H9 (cell line): ENCODE measurements around the gene PSMD7. TPM values are rescaled to one million over a fixed set of nuclear protein-coding genes. Genes with fewer than 3 reads are reported as not detected.
A peak's percentile ranks its signal among the peaks of the same experiment; 100 is the strongest.

ENCODE experiments used
- DNase-seq: peaks from one replicate; pipeline ENCODE4 v3.0.0-alpha.2; 2017
- H2AFZ ChIP-seq: one replicate; pipeline ENCODE4 v1.6.1; 2013; ENCODE audit warnings: mild to moderate bottlenecking, low read length, control low read depth, moderate library complexity
- H2AK5ac ChIP-seq: 2 replicates; pipeline ENCODE4 v1.6.1; 2013; ENCODE audit warnings: low read length, control low read depth, mixed read lengths; ENCODE audit not compliant: insufficient read length
- H2BK120ac ChIP-seq: one replicate; pipeline ENCODE4 v1.6.1; 2013; ENCODE audit warnings: low read depth, mild to moderate bottlenecking, low read length, control low read depth, inconsistent platforms; ENCODE audit not compliant: poor library complexity, severe bottlenecking
- H2BK12ac ChIP-seq: 2 replicates; pipeline ENCODE4 v1.6.1; 2013; ENCODE audit warnings: low read length, control low read depth, mixed read lengths, low read depth; ENCODE audit not compliant: insufficient read length
- H2BK15ac ChIP-seq: 2 replicates; pipeline ENCODE4 v1.6.1; 2013; ENCODE audit warnings: low read depth, low read length, control low read depth
- H2BK20ac ChIP-seq: one replicate; pipeline ENCODE4 v1.6.1; 2013; ENCODE audit warnings: low read depth, mild to moderate bottlenecking, low read length, control low read depth, inconsistent platforms; ENCODE audit not compliant: poor library complexity, severe bottlenecking
- H2BK5ac ChIP-seq: 2 replicates; pipeline ENCODE4 v1.6.1; 2013; ENCODE audit warnings: low read length, control low read depth, mixed read lengths; ENCODE audit not compliant: insufficient read length
- H3K14ac ChIP-seq: 2 replicates; pipeline ENCODE4 v1.6.1; 2013; ENCODE audit warnings: low read length, control low read depth; ENCODE audit not compliant: insufficient read depth
- H3K18ac ChIP-seq: 2 replicates; pipeline ENCODE4 v1.6.1; 2013; ENCODE audit warnings: low read depth, mild to moderate bottlenecking, mixed read lengths, low read length, control low read depth; ENCODE audit not compliant: insufficient read length
- H3K23ac ChIP-seq: 2 replicates; pipeline ENCODE4 v1.6.1; 2013; ENCODE audit warnings: low read length, control low read depth, mixed read lengths, low read depth; ENCODE audit not compliant: insufficient read length
- H3K23me2 ChIP-seq: 2 replicates; pipeline ENCODE4 v1.6.1; 2013; ENCODE audit warnings: low read depth, mild to moderate bottlenecking, mixed read lengths, low read length, control low read depth; ENCODE audit not compliant: insufficient read length, poor library complexity, severe bottlenecking
- H3K27ac ChIP-seq: 2 replicates; pipeline ENCODE4 v1.5.1; 2013; ENCODE audit warnings: low read length, control low read depth, mixed read lengths, low read depth; ENCODE audit not compliant: insufficient read length
- H3K27me3 ChIP-seq: 2 replicates; pipeline ENCODE4 v1.6.1; 2013; ENCODE audit warnings: low read length, control low read depth, inconsistent platforms; ENCODE audit not compliant: insufficient read depth
- H3K4ac ChIP-seq: 2 replicates; pipeline ENCODE4 v1.6.1; 2013; ENCODE audit warnings: low read depth, mild to moderate bottlenecking, control low read depth, inconsistent platforms, low read length, moderate library complexity
- H3K4me1 ChIP-seq: 2 replicates; pipeline ENCODE4 v1.6.1; 2013; ENCODE audit warnings: low read length, control low read depth, inconsistent platforms; ENCODE audit not compliant: insufficient read depth
- H3K4me2 ChIP-seq: 2 replicates; pipeline ENCODE4 v1.6.1; 2013; ENCODE audit warnings: low read length, control low read depth, mixed read lengths; ENCODE audit not compliant: insufficient read length, insufficient read depth
- H3K56ac ChIP-seq: 2 replicates; pipeline ENCODE4 v1.6.1; 2013; ENCODE audit warnings: low read depth, mild to moderate bottlenecking, mixed read lengths, low read length, control low read depth; ENCODE audit not compliant: insufficient read length
- H3K79me1 ChIP-seq: 2 replicates; pipeline ENCODE4 v1.6.1; 2013; ENCODE audit warnings: low read depth, mild to moderate bottlenecking, moderate library complexity, low read length, control low read depth, inconsistent platforms; ENCODE audit not compliant: insufficient read depth, poor library complexity, severe bottlenecking
- H3K79me2 ChIP-seq: 2 replicates; pipeline ENCODE4 v1.6.1; 2013; ENCODE audit warnings: low read length, control low read depth, inconsistent platforms; ENCODE audit not compliant: insufficient read depth
- H3K9ac ChIP-seq: 2 replicates; pipeline ENCODE4 v1.6.1; 2013; ENCODE audit warnings: low read length, control low read depth, mixed read lengths; ENCODE audit not compliant: insufficient read length; ENCODE audit errors: extremely low read depth
- H3K9me3 ChIP-seq: one replicate; pipeline ENCODE4 v1.6.1; 2013; ENCODE audit warnings: low read depth, low read length, inconsistent platforms; ENCODE audit not compliant: control insufficient read depth
- H3T11ph ChIP-seq: one replicate; pipeline ENCODE4 v1.6.1; 2013; ENCODE audit warnings: mild to moderate bottlenecking, low read length, control low read depth, inconsistent platforms
- H4K20me1 ChIP-seq: one replicate; pipeline ENCODE4 v1.6.1; 2013; ENCODE audit not compliant: control insufficient read depth, insufficient read length, insufficient read depth
- H4K5ac ChIP-seq: 2 replicates; pipeline ENCODE4 v1.6.1; 2013; ENCODE audit warnings: low read depth, mild to moderate bottlenecking, mixed read lengths, low read length, control low read depth; ENCODE audit not compliant: insufficient read length
- H4K8ac ChIP-seq: replicated peaks from 2 replicates; pipeline ENCODE4 v1.6.1; 2013; ENCODE audit warnings: low read length, control low read depth, mixed read lengths, low read depth; ENCODE audit not compliant: insufficient read length
- H4K91ac ChIP-seq: 2 replicates; pipeline ENCODE4 v1.6.1; 2013; ENCODE audit warnings: low read depth, mild to moderate bottlenecking, moderate library complexity, mixed read lengths, low read length, control low read depth; ENCODE audit not compliant: insufficient read length
- H3K27ac Mint-ChIP-seq, 3 experiments: 2 replicates in 2 of 3; 3 replicates in 1 of 3; pipeline ENCODE4 v1.8.0; 2020 to 2021; ENCODE audit warnings: mixed read lengths in 3 of 3, mild to moderate bottlenecking in 1 of 3, moderate library complexity in 1 of 3
- H3K27me3 Mint-ChIP-seq: 2 replicates; pipeline ENCODE4 v1.8.0; 2021; ENCODE audit warnings: low read depth, mild to moderate bottlenecking, moderate library complexity, mixed read lengths
- H3K36me3 Mint-ChIP-seq, 3 experiments: 2 replicates in 2 of 3; 3 replicates in 1 of 3; pipeline ENCODE4 v1.8.0; 2020 to 2021; ENCODE audit warnings: low read depth in 3 of 3, mixed read lengths in 3 of 3; ENCODE audit not compliant: insufficient read depth in 1 of 3
- H3K4me1 Mint-ChIP-seq, 2 experiments: 2 replicates each; pipeline ENCODE4 v1.8.0; 2020; ENCODE audit warnings: mixed read lengths in 2 of 2
- H3K4me3 Mint-ChIP-seq, 2 experiments: 2 replicates in 1 of 2; 3 replicates in 1 of 2; pipeline ENCODE4 v1.8.0; 2020 to 2021; ENCODE audit warnings: mild to moderate bottlenecking in 2 of 2, mixed read lengths in 2 of 2, moderate library complexity in 1 of 2
- H3K9me3 Mint-ChIP-seq, 2 experiments: 2 replicates in 1 of 2; 3 replicates in 1 of 2; pipeline ENCODE4 v1.8.0; 2020; ENCODE audit warnings: mild to moderate bottlenecking in 2 of 2, mixed read lengths in 2 of 2, moderate library complexity in 1 of 2
- CTCF ChIP-seq: fragments of 200-600 bp; sonication (generic); conservative IDR thresholded peaks from 3 replicates; pipeline ENCODE4 v1.8.0; 2021; ENCODE audit warnings: antibody characterized with exemption, mild to moderate bottlenecking
- WGBS: extraction: QIAGEN DNeasy Blood & Tissue Kit; methylation state at CpG from one replicate; pipeline ENCODE4 v1.1.7; 2013; ENCODE audit warnings: missing lambda C conversion rate, low lambda C conversion rate, mixed read lengths; ENCODE audit not compliant: insufficient read length; ENCODE audit errors: extremely low coverage; 5-methylcytosine and 5-hydroxymethylcytosine counted together
- total RNA-seq: library from RNA; stranded (reverse); gene quantifications from 2 replicates; pipeline ENCODE4 v1.2.1, GENCODE V29; 2021

PSMD7 gene
- total RNA-seq, 1 experiment from 2014 or later: 140 TPM

- Histone ChIP-seq H2BK15ac (no peak overlapping the region), H3K4me2 (no peak overlapping the region), H3T11ph (no peak overlapping the region), H3K4ac (no peak overlapping the region), H3K9ac (no peak overlapping the region), H3K23me2 (no peaks in the 10 kb centered on the region), H3K9me3 (no peaks in the 10 kb centered on the region), H3K56ac (no peak overlapping the region), H2BK5ac (no peak overlapping the region), H3K18ac (no peak overlapping the region), H2BK12ac (no peak overlapping the region), H2BK20ac (no peak overlapping the region), H2AFZ (no peak overlapping the region), H3K14ac (no peak overlapping the region), H3K27ac (no peak overlapping the region), H4K5ac (no peak overlapping the region), H3K79me2 (peaks cover under 1% of the 10 kb centered on the region; the same call in 1 of the 2 replicates), H4K20me1 (no peaks in the 10 kb centered on the region), H3K79me1 (no peaks in the 10 kb centered on the region), H3K4me1 (no peaks in the 10 kb centered on the region), H3K27me3 (no peaks in the 10 kb centered on the region), H4K91ac (no peak overlapping the region), H2BK120ac (no peak overlapping the region), H2AK5ac (no peak overlapping the region), H3K23ac (no peak overlapping the region), H4K8ac (no peak overlapping the region)
- H3K4me1 Mint-ChIP-seq: no peaks in the 10 kb centered on the region
- H3K27me3 Mint-ChIP-seq: no peaks in the 10 kb centered on the region
- H3K36me3 Mint-ChIP-seq: peaks cover 41 to 82% (median 72%) of the 10 kb centered on the region in 3 experiments; a peak in 6 of 7 replicates
- TF ChIP-seq CTCF: peak; percentile 62
- H3K4me3 Mint-ChIP-seq: no peak overlapping the region
- no CpG with 5 or more reads among the region's 10 CpGs for WGBS
- H3K27ac Mint-ChIP-seq: no peak overlapping the region
- no peak for DNase-seq
- H3K9me3 Mint-ChIP-seq: no peaks in the 10 kb centered on the region
Observed at GRCh38 chr16:74304164-74304834, 7.7 kb downstream of the PSMD7 start.
